Astrocyte of the spinal cord (primary cell): Measurements from ENCODE around the gene POMT1.

Experiments used
- DNase-seq: peaks from one replicate; pipeline ENCODE4 v3.0.0; 2011; ENCODE audit warnings: low read depth, low spot score
- H3K4me3 ChIP-seq: 2 replicates; pipeline ENCODE4 v1.5.1; 2011; ENCODE audit warnings: low read depth, mild to moderate bottlenecking, low read length, moderate library complexity
- in situ Hi-C: cut with HindIII; loops from 2 replicates; pipeline ENCODE4 v1.10.0; 2017; ENCODE audit warnings: low sequenced_read_pairs
- TF ChIP-seq, protein P1 (sequence below): IDR thresholded peaks from 2 replicates; pipeline ENCODE4 v1.5.1; 2012; ENCODE audit warnings: low read depth, mild to moderate bottlenecking, low read length, inconsistent platforms

POMT1 gene

DNA sequence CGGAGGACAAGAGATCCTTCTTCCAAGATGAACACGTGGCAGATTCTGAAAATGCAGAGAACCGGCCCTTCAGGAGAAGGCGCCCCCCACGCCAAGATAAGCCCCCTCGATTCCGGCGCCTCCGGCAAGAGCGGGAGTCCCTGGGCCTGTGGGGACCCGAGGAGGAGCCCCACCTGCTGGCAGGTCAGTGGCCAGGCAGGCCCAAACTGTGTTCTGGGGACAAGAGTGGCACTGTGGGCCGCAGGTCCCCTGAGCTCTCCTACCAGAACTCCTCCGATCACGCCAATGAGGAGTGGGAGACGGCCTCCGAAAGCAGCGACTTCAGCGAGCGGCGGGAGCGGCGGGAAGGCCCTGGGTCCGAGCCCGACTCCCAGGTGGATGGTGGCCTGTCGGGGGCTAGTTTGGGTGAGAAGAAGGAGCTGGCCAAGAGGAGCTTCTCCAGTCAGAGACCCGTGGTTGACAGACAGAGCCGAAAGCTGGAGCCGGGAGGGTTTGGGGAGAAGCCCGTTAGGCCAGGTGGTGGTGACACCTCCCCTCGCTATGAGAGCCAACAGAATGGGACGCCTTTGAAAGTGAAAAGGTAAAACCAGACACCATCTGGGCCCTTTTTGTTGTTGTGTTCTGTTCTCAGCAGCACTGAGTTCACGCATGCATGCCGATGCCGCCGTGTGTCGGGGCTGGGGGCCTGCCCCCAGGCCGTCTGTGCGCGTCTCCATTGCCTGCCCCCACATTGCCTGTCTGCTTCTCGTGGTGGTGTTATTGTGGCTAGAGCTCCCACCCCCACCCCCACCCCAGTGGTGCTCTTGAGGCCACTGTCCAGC is 26.6 kb upstream of the POMT1 start:
- DNase-seq = no peak
- TF ChIP-seq, protein P1, sequence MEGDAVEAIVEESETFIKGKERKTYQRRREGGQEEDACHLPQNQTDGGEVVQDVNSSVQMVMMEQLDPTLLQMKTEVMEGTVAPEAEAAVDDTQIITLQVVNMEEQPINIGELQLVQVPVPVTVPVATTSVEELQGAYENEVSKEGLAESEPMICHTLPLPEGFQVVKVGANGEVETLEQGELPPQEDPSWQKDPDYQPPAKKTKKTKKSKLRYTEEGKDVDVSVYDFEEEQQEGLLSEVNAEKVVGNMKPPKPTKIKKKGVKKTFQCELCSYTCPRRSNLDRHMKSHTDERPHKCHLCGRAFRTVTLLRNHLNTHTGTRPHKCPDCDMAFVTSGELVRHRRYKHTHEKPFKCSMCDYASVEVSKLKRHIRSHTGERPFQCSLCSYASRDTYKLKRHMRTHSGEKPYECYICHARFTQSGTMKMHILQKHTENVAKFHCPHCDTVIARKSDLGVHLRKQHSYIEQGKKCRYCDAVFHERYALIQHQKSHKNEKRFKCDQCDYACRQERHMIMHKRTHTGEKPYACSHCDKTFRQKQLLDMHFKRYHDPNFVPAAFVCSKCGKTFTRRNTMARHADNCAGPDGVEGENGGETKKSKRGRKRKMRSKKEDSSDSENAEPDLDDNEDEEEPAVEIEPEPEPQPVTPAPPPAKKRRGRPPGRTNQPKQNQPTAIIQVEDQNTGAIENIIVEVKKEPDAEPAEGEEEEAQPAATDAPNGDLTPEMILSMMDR = peak; percentile 51
- in situ Hi-C loops = no loop called here
- H3K4me3 ChIP-seq = no peak overlapping the region

DNA sequence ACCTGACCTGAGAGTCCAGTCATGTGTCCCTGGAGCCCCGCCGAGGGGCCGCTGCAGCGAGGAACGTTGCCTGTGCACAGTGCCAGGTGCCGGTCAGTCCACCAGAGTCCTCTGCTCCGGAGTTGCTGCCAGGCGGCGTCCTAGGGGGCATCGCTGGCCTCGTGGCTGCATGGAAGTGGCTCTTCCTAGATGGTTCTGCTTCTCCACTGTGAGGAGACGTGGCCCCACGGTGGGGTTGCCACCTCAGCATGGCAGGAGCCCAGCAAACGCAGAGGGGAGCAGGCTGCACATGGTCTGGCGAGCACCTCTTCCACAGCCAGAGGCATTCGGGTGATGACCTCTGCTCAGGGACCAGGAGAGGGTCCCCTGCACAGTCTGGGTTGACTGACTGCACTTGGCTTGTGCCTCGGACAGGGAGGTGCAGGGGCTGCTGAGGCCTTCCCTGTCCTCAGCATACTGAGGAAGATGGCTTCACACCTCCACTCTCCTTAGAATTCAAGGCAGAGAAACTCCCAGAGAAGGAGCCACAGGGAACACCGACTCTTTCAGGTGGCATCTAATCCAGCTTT is 25.9 kb upstream of the POMT1 start:
- no peak overlapping the region for H3K4me3 ChIP-seq
- TF ChIP-seq, protein P1 = no peak
- in situ Hi-C loops = no loop called here
- DNase-seq = no peak

DNA sequence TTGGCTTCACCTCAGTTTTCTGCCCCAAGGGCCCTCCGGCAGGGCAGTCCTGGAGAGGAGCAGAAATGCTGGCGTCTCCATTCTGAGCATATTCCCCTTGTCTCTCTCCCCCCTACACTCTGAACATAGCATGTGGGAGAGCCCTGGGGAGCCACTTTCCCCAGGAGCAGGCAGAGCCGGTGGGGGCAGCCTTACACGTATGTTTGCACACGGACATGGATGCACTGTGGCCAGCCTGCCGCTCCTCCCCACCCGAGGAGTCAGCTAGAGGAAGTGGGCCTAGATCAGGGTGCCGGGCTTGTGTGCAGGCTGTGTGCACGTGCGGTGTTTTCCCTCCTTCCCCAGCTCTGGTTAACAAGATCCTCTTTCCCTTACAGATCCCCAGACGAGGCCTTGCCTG is 25.4 kb upstream of the POMT1 start:
- in situ Hi-C loops = no loop called here
- DNase-seq = no peak
- no peak overlapping the region for H3K4me3 ChIP-seq
- TF ChIP-seq, protein P1 = no peak

DNA sequence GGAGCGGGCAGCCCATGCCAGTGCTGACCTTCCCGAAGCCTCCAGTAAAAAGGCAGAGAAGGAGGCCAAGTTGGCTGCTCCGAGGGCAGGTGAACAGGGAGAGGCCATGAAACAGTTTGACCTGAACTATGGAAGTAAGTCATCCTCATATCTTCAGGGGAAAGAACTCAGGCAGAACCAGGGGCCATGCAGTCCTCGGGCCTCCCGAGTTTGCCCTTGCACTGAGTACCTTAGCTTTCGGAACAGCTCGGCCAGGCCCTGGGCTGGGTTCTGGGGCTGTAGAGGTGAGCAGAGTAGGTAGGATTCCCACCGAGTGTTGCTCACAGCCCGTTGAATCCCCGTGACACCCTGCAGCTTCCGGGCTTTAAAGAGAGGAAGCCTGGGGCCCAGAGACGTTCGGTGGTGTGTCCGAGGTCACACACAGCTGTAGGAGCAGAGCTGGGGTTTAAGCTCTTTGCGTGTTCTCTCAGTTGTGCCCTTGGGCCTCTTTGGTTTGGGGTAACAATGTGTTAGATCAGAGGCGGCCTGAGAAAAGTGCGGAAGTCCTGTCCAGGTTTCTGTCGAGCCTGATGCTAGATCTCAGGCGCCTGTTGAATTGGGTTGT is 24.8 kb upstream of the POMT1 start:
- no peak overlapping the region for H3K4me3 ChIP-seq
- in situ Hi-C loops = no loop called here
- TF ChIP-seq, protein P1 = no peak
- DNase-seq = no peak

DNA sequence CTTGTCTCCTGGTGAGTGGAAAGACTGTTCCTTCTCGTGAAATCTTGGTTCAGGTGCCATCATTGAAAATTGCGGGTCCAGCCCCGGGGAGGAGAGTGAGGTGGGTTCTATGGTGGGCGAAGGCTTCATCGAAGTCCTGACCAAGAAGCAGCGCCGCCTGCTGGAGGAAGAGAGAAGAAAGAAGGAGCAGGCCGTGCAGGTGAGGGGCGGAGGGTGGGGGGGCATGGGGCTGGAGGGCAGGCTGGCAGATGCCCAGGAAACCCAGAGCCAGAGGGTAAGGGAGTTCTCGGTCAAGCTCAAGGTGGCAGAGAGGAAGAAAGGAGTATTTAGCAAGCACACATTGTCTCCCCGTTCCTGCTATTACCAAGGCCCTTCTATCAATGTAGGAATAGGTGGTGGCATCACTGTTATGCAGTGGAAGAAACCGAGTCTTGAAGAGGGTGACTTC is 24.3 kb upstream of the POMT1 start:
- H3K4me3 ChIP-seq = no peak overlapping the region
- DNase-seq = peak; percentile 26
- TF ChIP-seq, protein P1 = peak; percentile 62
- in situ Hi-C loops = no loop called here

DNA sequence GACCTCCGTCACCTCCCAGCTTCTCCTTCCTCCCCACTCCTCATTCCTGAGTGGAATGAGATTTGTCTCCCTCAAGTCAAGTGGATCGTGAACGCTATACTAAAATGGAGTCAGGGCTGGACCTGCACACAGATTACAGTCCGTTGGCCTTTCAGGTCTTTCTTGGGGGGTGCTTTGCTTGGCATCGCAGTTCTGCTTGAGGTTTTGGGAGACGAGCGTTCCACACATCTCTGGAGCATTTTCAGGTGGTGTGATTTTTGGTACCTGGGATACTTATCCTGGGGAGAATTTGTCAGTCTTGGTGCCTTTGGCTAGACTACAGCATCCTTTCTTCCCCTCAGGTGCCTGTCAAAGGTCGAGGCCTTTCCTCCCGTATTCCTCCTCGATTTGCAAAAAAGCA is 23.8 kb upstream of the POMT1 start:
- in situ Hi-C loops = no loop called here
- TF ChIP-seq, protein P1 = no peak
- DNase-seq = no peak
- no peak overlapping the region for H3K4me3 ChIP-seq
